Measurements from ENCODE around the gene GFM1.
"Not testable (repeated sequence)": the region's sequence is repeated elsewhere in the genome, so short reads cannot be mapped to it uniquely, and the experiment has no call there.

GFM1 gene

GRCh38 chr3:158679547-158680000 is 35.2 kb downstream of the GFM1 start:
- DNase-seq = no peak

GRCh38 chr3:158680861-158681260 is 36.5 kb downstream of the GFM1 start:
- DNase-seq = no peak

GRCh38 chr3:158683230-158683962 is 39.1 kb downstream of the GFM1 start:
- DNase-seq = no peak

- no peak for DNase-seq
These were observed 40.8 kb downstream of the GFM1 start for GRCh38 chr3:158685159-158685558.

GRCh38 chr3:158693866-158694456 is 49.6 kb downstream of the GFM1 start:
- DNase-seq = not testable (repeated sequence)

GRCh38 chr3:158696618-158697017 is 52.3 kb downstream of the GFM1 start:
- no peak for DNase-seq

GRCh38 chr3:158700559-158700958 is 56.2 kb downstream of the GFM1 start:
- no peak for DNase-seq

- no peak for DNase-seq
These were observed 57.2 kb downstream of the GFM1 start for GRCh38 chr3:158701420-158702065.

GRCh38 chr3:158702815-158703481 is 58.6 kb downstream of the GFM1 start:
- DNase-seq = no peak

GRCh38 chr3:158703566-158703965 is 59.2 kb downstream of the GFM1 start:
- no peak for DNase-seq

GRCh38 chr3:158709666-158710083 is 65.3 kb downstream of the GFM1 start:
- no peak for DNase-seq

GRCh38 chr3:158710601-158711000 is 66.3 kb downstream of the GFM1 start:
- DNase-seq = no peak

- DNase-seq = no peak
These were observed 67.6 kb downstream of the GFM1 start for GRCh38 chr3:158711886-158712285.

GRCh38 chr3:158712443-158712842 is 68.1 kb downstream of the GFM1 start:
- no peak for DNase-seq

- DNase-seq = no peak
These were observed 68.8 kb downstream of the GFM1 start for GRCh38 chr3:158713094-158713499.

GRCh38 chr3:158717576-158717975 is 73.2 kb downstream of the GFM1 start:
- DNase-seq = no peak

GRCh38 chr3:158718490-158719170 is 74.3 kb downstream of the GFM1 start:
- no peak for DNase-seq

GRCh38 chr3:158722108-158722507 is 77.8 kb downstream of the GFM1 start:
- DNase-seq = no peak

GRCh38 chr3:158723991-158724390 is 79.7 kb downstream of the GFM1 start:
- no peak for DNase-seq

GRCh38 chr3:158725348-158726011 is 81.2 kb downstream of the GFM1 start:
- no peak for DNase-seq

GRCh38 chr3:158727206-158728060 is 83.1 kb downstream of the GFM1 start:
- DNase-seq = no peak

GRCh38 chr3:158728061-158728377 is 83.7 kb downstream of the GFM1 start:
- no peak for DNase-seq
